HG03439 (cell line): ENCODE results near the gene ENDOV.

Source experiments
- ATAC-seq: cut with Tn5 transposase; IDR thresholded peaks from one replicate; pipeline ENCODE4 v1.9.1; 2021; ENCODE audit warnings: mild to moderate bottlenecking, moderate library complexity; ENCODE audit not compliant: unreplicated experiment

The ENDOV gene

DNA sequence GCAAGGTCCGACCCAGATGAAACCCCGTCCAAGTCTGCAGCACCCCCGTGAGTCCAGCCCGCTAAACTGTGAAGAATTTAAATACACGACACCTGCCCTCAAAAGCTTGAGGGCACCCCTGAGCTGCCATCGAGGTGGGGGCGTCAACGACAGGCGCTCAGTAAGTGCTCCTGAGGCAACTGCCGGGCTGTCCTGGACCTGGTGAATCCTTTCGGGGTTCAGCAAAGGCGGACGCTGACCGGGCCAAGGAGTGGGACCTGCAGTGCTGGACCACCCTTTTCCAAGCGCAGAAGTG lies 512 bp upstream of the ENDOV start:
- ATAC-seq: peak; percentile 8

GRCh38 chr17:80415626-80416137 lies 715 bp downstream of the ENDOV start:
- ATAC-seq: no peak

DNA sequence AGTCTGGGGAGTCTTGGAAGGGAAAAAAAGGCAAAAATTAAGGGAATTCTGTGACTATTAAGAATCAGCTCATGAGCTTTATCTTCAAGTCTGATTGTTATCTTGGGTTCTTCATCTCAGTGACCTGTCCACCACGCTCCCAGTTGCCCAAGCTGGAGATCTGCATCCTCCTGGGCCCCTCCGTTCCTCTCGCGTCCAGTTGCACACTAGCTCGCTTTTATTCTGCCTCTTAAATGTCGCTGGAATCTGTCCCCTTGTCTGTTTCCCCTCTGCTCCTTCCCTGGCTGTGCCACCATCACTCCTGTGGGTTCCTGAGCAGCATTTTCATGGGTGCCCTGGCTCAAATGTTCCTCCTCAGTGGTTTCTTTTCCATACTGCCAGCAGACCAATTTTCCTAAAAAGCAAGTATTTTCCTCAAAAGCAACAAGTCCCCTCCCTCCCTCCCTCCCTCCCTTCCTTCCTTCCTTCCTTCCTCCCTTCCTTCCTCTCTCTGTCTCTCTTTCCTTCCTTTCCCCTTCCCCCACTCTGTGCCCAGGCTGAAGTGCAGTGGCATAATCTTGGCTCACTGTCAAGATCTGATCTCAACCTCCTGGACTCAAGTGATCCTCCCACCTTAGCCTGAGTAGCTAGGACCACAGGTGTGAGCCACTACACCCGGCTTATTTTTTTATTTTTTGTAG lies 1.4 kb downstream of the ENDOV start:
- no peak for ATAC-seq

DNA sequence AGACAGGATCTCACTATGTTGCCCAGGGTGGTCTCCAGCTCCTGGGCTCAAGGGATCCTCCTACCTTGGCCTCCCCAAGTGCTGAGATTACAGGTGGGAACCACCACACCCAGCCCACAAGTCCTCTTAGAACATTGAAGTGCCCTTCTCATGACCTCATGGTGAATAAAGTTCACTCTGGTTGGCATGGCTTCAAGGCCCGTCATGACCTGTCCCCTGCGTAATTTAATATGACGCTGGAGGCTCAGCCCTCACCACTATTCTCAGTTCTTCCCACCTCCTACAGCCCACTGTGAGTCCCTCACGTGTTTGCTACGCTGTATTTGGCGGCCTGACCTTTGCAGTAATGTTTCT lies 1.9 kb downstream of the ENDOV start:
- ATAC-seq: no peak

GRCh38 chr17:80418589-80418988 lies 3.6 kb downstream of the ENDOV start:
- no peak for ATAC-seq

- no peak for ATAC-seq
These were observed 4.3 kb downstream of the ENDOV start for GRCh38 chr17:80419255-80419654.

GRCh38 chr17:80421381-80422090 lies 6.6 kb downstream of the ENDOV start:
- no peak for ATAC-seq

- ATAC-seq: no peak
These were observed 7.3 kb downstream of the ENDOV start for GRCh38 chr17:80422276-80422675.

DNA sequence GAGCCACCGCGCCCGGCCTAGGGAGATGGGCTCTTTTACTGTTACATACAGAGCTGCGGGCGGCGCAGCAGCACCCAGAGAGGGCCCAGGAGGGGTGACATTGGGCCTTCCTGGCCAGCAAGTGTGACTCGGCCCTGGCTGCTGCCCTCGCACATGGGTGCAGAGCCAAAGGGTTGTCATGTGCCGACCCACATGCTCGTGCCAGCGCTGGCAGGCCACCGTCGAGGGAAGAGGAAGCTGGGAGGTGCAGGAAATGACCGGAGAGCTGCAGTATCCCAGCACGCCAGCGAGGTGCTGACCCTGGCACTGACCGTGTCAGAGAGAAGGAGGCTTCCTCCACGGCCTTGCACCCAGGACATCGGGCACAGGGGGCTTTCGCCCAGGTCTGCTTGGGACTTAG lies 8.0 kb downstream of the ENDOV start:
- ATAC-seq: no peak

DNA sequence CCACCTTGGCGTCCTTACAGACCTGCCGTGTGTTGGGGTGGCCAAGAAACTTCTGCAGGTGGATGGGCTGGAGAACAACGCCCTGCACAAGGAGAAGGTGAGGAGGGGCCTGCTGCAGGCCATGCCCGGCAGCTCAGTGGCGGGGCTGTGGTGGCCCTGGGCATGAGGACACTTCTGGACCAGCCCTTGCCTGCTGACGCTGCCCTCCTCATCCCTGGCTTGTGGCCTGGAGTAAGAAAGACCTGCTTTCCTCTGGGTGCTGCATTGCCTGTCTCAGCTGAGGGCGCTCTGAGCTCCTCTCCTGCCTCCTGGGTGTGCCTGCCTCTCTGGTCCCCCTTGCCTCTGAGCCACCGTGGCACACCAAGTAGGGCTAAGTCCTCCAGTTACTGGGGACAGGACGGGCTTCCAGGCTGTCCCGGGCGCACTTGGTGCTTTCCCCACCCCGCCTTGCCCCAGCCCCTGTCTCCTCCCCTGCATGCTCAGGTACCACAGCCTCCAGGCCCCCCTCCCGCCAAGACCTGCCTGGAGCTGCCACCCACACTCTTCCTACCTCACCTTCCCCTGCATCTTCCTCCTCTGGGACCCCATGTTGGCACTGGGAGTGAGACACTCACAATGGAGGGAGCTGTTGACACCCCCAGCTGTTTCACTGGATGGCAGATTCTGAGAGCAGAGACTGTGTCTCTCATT lies 8.7 kb downstream of the ENDOV start:
- ATAC-seq: no peak

DNA sequence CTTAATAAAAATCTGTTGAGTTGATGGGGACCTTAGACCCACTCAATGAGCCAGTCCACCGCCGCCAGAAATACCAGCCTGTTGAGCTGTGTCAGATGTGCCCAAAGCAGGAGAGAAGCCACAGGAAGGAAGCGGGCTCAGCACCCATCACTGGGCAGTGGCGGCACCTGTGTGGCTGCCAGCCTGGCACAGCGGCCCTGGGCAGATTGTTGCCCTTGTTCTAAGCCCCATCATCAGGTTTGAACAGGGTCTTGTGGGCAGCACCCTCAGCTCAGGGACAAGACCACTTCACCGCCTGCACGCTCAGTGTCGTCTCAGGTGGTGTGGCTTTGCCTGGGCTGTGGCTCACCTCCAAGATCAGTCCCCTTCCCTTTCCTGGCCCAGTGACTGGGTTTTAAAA lies 9.3 kb downstream of the ENDOV start:
- no peak for ATAC-seq

- no peak for ATAC-seq
These were observed 10.2 kb downstream of the ENDOV start for GRCh38 chr17:80424878-80425765.

GRCh38 chr17:80425835-80426426 lies 11.0 kb downstream of the ENDOV start:
- ATAC-seq: no peak

DNA sequence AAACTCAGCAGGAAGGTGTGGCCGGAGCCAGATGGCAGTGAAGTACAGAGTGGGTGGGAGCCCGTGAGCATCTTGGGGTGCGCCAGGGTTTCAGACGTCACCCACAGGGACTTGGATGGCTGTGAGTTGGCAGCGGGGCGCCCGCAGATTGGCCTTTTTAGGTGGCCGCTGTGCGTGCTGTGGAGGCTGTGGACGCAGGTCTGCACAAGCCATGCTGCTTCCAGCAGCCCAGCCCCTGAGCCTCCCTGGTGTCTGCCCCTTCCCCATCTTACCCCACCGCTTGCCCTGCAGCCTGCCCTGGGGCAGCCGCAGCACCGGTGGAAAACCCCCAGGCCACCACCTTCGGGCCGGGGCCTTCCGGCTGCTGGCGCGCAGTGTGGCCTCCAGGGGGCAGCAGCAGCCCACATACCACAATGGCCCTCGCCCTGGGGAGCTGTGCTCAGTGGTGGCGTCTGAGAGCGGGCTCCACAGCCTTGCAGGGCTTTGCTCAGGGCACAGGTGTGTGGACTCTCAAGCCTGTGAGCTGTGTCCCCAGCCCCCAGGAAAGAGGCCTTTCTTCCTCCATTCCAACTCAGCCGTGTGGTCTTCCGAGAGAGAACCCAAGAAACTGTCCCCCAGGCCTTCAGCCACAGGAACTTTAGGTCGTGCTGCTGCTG lies 11.8 kb downstream of the ENDOV start:
- no peak for ATAC-seq

DNA sequence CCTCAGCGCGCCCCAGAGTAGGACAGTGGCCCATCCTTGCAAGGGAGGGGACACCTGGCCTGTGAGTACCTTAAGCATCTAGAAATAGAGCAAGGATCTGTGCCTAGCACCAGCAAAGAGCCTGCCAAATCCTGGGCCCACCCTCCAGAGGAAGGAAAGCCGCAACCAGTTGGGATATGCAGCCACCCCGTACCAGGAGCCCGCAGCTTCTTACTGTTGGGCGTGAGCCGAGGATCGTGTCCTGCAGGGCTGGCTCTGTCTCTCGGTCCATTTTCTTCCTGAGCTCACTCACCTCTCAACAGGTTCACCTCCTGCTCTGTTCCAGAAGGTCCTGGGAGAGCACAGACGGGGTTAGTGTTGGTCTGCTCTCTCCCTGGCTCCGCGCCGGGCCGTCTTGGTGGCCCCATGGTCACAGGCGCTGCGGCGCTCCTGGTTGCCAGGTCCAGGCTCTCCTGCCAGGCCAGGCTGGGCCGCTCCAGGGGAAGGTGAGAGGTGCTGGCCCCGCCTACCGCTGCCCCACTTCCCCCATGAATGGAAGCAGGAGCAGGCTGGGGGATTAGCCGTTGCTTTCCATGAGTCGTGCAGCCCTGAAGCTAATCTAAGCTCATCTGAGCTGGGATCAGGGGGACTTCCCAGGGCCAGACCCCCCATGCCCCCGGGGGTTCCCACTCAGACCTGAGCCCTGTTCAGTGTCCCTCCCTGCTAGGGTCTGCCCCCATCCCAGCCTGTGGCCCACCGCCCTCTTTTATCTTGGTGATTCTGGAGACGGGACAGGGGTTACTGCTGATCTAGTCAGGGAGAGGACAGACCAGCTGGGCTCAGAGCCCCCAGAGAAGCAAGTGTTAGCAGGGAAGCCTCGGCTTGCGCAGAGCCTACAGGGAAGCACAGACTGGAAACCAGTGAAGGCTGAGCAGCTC lies 12.7 kb downstream of the ENDOV start:
- no peak for ATAC-seq

- ATAC-seq: no peak
These were observed 13.4 kb downstream of the ENDOV start for GRCh38 chr17:80428363-80428762.

- no peak for ATAC-seq
These were observed 13.8 kb downstream of the ENDOV start for GRCh38 chr17:80428796-80429195.

GRCh38 chr17:80429356-80430275 lies 14.6 kb downstream of the ENDOV start:
- ATAC-seq: no peak
